Measurements from ENCODE around the gene FAM204A.

Gene FAM204A

GRCh38 chr10:118341791-118342637 lies at the start of gene FAM204A:
Gene FAM204A (minus strand): TSS chr10:118342324. CDS start chr10:118336415, 5,909 bp downstream.
- intact Hi-C loops (cut with DNase I): loop anchor here (5.0 to 10.0 kb wide), 3 partner anchors 113 to 415 kb away; partner anchors contain the start of gene RAB11FIP2
- peak; percentile 86 to 99 (median 92) for DNase-seq

- intact Hi-C loops (cut with DNase I): no loop called here
- no peak for DNase-seq
Measured at GRCh38 chr10:118383699-118384098, 41.6 kb upstream of the FAM204A start.

DNA sequence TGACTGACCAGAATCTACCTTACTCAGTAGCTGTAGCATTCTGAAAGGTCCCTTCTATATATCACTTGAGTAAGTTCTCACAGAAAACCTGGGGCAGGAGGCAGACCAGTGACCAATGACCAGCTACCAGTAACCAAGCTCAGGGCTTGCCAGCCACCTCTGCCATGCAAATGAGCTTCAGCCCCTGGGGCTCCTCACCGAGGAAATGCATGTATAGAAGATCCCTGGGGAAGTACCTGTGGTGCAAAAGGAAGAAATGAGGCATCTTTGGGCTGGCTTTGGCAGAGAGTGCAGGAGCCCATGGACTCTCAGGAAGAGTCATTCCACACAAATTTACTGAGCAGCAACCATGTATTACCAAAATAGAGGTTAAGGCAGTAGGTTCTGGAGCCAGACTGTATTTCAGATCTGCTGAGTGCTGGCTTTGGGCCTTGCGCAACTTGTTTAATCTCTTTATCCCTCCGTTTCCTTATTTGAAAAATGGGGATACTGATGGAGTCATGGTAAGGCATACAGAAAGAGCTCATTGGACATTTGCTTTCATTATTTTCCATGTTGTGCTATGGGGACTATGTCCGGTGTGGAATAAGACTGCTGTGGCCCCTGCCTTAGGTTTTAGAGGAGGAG lies 41.1 kb upstream of the FAM204A start:
- no peak for DNase-seq
- intact Hi-C loops (cut with DNase I): no loop called here

DNA sequence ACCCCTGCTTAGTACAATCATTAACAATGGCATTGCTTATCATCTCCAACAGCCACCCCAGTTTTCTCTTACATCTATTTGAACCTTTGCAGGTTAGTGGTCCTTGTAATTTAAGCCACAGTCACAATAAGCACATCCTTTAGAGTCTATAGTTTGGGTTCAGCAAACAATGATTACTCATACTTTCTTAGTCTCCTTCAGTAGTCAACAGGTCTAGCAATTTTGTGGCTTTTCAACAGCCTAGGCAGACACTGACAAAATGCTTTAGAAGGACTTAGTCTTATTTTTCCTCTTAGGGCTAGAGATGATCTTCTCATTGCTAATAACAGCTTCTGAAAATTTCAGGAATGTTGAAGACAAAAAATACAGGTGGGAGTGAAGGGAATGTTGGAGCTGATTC lies 32.3 kb upstream of the FAM204A start:
- DNase-seq: no peak
- intact Hi-C loops (cut with DNase I): no loop called here

DNA sequence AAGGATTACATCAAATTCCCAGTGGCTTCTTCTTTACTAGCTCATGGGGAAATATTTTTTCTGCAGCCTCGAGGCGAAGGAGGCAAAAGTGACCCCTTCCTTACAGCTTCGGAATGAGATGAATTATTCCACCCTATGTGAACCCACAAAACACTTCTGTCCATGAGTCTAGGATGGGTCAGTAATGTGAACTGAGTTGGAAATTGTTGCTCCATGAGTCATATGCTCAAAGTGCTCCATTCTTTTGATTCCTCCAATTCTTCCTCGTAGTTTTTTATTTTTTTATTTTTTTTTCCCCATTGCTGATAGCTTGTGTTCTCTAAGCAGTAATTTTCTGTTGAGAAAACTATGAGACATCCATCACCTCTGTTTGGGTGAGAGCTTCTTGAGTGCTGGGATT lies 31.7 kb upstream of the FAM204A start:
- no peak for DNase-seq

DNA sequence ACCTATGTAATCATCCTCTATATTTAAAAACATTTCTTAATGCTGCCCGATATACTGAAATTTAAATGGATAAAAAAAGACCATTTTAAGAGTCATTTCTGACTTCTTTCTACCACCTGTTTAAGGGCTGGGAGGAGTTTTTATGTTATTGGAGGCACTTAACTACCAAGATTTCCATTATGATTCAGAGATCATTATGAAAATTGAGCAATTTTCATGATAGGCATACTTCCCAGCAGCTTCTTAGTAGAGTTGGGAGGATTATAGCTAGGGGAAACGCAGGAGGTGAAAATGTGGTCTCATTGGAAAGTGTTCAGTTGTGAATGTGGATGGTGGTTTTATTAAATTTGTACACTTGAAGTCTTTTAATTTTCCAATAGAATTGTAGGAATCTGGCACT lies 28.4 kb upstream of the FAM204A start:
- DNase-seq: no peak

More for the DNA sequence above, 31.7 kb upstream of the FAM204A start:
- intact Hi-C loops (cut with DNase I): no loop called here

GRCh38 chr10:118369641-118370205 lies 27.6 kb upstream of the FAM204A start:
- DNase-seq: peak in 1 of 10 donors; percentile 49
- intact Hi-C loops (cut with DNase I): no loop called here

More for the DNA sequence above, 28.4 kb upstream of the FAM204A start:
- intact Hi-C loops (cut with DNase I): no loop called here

- no peak for DNase-seq
- intact Hi-C loops (cut with DNase I): no loop called here
Measured at GRCh38 chr10:118365702-118366101, 23.6 kb upstream of the FAM204A start.

DNA sequence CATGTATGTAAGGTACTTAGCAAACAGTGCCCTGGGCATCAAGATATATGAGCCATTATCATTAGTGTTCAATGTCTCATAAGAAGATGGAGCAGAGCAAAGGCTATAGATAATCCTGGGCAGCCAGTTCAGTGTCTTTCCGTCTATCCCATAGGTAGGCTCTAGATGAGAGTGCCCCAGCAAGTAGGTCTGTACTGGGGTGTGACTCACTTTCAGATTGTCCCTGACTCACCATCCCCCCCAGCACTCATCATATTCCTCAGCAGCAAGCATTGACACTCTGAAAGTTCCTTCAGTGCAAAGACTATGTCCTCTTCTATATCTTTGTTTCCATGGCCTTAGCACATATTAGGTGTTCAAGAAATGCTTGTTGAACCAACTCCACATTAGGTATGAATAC lies 20.0 kb upstream of the FAM204A start:
- intact Hi-C loops (cut with DNase I): no loop called here
- DNase-seq: no peak

- no peak for DNase-seq
- intact Hi-C loops (cut with DNase I): no loop called here
Measured at GRCh38 chr10:118358327-118358726, 16.2 kb upstream of the FAM204A start.

GRCh38 chr10:118357841-118358240 lies 15.7 kb upstream of the FAM204A start:
- DNase-seq: no peak
- intact Hi-C loops (cut with DNase I): no loop called here

DNA sequence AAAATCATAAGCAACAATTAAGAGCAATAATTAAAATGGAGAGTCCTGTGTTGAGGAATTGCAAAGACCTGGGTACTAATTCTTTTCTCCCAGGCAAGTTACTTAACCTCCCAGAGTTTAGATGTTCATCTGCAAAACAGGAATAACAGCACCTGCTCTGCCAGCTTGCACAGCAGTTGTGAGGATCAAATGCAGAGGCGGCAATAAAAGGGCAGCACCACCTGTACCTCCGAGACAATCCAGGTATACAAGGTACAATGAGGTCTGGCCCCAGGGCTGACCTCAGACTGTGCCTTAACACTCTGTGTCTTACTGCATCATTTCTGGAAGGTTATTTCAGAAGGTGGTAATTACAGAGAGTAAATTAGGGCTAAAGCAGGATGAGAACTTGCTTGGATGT lies 14.5 kb upstream of the FAM204A start:
- no peak for DNase-seq
- intact Hi-C loops (cut with DNase I): no loop called here

DNA sequence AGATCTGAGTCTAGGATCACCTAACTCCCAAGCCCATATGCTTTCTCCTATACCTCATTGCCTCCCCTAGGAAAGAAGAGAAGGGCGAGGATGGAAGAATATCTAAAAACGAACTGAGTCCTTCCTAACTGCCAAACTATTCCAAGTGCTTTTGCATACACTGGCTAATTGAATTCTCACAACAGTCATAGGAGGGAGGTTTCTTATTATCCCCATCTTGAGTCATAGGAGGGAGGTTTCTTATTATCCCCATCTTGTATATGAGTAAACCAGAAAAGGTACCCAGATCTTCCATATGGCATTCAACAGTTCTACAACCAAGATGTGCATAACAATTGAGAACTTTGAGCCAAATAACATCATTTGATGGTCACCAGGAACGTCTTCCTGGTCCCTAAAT lies 13.1 kb upstream of the FAM204A start:
- no peak for DNase-seq

DNA sequence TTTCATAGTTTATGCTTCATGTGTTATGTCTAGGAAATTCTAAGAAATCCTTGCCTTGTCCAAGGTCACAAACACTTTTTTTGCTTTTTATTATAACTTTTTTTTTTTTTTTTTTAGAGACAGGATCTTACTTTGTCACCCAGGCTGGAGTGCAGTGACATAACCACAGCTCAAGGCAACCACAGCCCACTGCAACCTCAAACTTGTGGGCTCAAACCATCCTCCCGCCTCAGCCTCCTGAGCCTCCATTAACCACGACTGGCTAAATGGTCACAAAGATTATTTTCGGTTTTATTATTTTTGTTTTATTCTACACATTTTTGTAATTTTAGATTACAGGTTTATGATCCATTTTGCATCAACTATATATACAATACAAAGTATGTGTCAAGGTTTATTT lies 7.1 kb upstream of the FAM204A start:
- DNase-seq: no peak
- intact Hi-C loops (cut with DNase I): loop anchor here (10.0 kb wide), 1 partner anchor 106 kb away; no protein-coding TSS in a partner anchor

More for the DNA sequence above, 13.1 kb upstream of the FAM204A start:
- intact Hi-C loops (cut with DNase I): no loop called here

DNA sequence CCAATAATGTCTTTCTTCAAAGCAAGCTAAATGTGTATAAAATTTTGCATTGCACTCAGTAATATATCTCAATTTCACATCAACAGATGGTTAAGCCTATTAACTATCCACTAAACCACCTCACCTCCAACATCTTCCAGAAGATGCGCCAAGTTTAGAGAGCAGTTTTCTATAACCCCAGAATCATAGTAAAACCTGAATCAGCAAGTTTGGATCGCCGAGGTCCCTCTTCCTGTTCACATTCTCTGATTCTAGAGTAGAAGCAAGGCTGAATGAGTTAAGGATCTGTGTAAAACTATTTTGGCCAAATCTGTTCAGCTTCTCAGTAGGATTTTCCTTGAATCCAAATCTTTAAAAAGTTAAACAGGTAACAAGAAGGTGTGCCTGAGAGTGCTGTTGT lies 1.4 kb upstream of the FAM204A start:
- intact Hi-C loops (cut with DNase I): loop anchor here (5.0 to 10.0 kb wide), 3 partner anchors 111 to 414 kb away; partner anchors contain the start of gene RAB11FIP2
- DNase-seq: no peak

DNA sequence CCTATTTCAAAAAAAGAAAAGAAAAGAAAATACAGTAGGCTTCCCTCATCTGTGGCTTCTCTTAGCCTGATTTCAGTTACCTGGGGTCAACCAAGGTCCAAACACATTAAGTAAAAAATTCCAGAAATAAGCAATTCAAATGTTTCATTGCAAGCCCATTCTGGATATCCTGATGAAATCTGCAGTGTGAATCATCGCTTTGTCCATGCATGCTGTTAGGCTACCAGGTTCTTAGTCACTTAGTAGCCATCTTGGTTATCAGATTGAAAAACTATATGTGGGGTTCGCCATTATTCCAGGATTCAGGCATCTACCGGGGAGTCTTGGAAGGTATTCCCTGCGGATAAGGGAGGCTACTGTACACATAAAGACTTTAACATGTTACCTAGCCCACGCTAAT lies 991 bp upstream of the FAM204A start:
- no peak for DNase-seq
- intact Hi-C loops (cut with DNase I): loop anchor here (5.0 to 10.0 kb wide), 3 partner anchors 112 to 414 kb away; partner anchors contain the start of gene RAB11FIP2

DNA sequence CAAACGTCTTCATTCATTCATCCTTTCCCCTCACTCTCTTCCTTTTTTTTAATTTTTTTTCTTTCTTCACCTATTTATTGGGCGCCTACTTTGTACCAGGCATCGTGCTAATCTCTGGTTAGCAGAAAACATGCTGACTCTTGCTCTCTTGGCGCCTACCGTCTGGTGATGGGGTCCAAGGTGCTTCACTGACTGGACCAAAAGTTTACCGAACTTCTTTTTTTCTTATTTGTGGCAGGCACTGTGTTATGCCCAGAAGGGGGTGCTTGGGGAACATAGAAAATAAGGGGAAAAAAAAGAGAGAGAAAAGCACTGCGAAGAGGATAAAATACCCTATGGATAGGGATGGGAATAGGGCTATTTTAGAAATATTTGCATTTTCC lies 505 bp upstream of the FAM204A start:
- intact Hi-C loops (cut with DNase I): loop anchor here (5.0 to 10.0 kb wide), 3 partner anchors 112 to 415 kb away; partner anchors contain the start of gene RAB11FIP2
- peak in 1 of 10 donors; percentile 39 for DNase-seq

GRCh38 chr10:118340486-118340885 lies 1.6 kb downstream of the FAM204A start:
- DNase-seq: no peak
- intact Hi-C loops (cut with DNase I): loop anchor here (5.0 to 10.0 kb wide), 3 partner anchors 114 to 417 kb away; partner anchors contain the start of gene RAB11FIP2

- intact Hi-C loops (cut with DNase I): no loop called here
- no peak for DNase-seq
Measured at GRCh38 chr10:118339111-118339510, 3.0 kb downstream of the FAM204A start.

- intact Hi-C loops (cut with DNase I): no loop called here
- no peak for DNase-seq
Measured at GRCh38 chr10:118337356-118337755, 4.8 kb downstream of the FAM204A start.

DNA sequence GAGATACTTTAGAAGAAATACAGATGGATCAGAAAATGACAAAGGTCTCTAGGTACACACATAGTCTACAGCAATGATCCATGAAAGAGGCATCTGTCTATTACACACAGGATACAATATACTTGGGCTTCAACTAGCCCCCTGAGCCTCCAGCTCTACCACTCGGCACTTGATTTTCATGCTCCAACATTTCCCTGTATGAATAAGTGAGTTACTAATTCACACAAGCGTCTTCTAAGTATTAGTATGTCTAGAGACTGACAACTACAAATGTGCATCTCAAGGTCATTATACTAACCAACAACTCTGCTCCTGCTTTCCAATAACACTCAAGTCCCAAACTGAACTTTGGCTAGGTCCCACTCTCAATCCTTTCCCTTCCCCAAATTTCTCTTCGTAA lies 8.3 kb downstream of the FAM204A start:
- intact Hi-C loops (cut with DNase I): no loop called here
- DNase-seq: no peak
